Measurements from ENCODE around the gene HSP90AA1. TPM values are rescaled to one million over a fixed set of nuclear protein-coding genes. Genes with fewer than 3 reads are reported as not detected.

HSP90AA1 gene
- total and polyA plus RNA-seq, 2 donors (not counting 1 experiment from before 2014, with no cell fraction given), result 190 to 222 TPM

GRCh38 chr14:102097441-102098135, 10.7 kb upstream of the HSP90AA1 start:
- Histone ChIP-seq H3K4me3 (ENCODE audit: control extremely low read depth in 1 of 5, extremely low read depth in 1 of 5, insufficient read depth in 1 of 5, low read depth in 2 of 5, low read length in 4 of 5) (no peak overlapping the region), H4K20me1 (ENCODE audit: control insufficient read depth, insufficient read depth, low read length, poor library complexity, severe bottlenecking) (no peaks in the 10 kb centered on the region), H3K9me3 (ENCODE audit: control extremely low read depth in 1 of 3, control insufficient read depth in 2 of 3, insufficient read depth in 1 of 3, low read length in 2 of 3) (no peaks in the 10 kb centered on the region), H3K4me2 (replicated peaks; ENCODE audit: low read depth, low read length, poor library complexity, severe bottlenecking) (no peak overlapping the region), H2AFZ (ENCODE audit: insufficient read depth, low read depth, low read length, poor library complexity, severe bottlenecking) (no peak overlapping the region), H3K36me3 (replicated peaks in 1 of 2; ENCODE audit: control extremely low read depth in 1 of 2, control insufficient read depth in 1 of 2, extremely low read depth in 1 of 2, insufficient read depth in 2 of 2, low read length in 1 of 2) (no peaks in the 10 kb centered on the region), H3K79me2 (ENCODE audit: control insufficient read depth, insufficient read depth, low read length) (no peaks in the 10 kb centered on the region), H3K27me3 (replicated peaks in 1 of 4; ENCODE audit: control extremely low read depth in 1 of 4, control insufficient read depth in 3 of 4, insufficient read depth in 4 of 4, low read length in 3 of 4) (no peaks in the 10 kb centered on the region), H3K9ac (ENCODE audit: low read length) (no peak overlapping the region), H3K27ac (ENCODE audit: low read length in 2 of 2) (no peak overlapping the region), H3K4me1 (ENCODE audit: control insufficient read depth in 2 of 2, insufficient read depth in 2 of 2, low read length in 2 of 2) (peaks cover 0 to 3% of the 10 kb centered on the region in 2 donors)
- ChIA-PET POLR2A (no interaction called here), CTCF (interaction anchor here (0.6 to 4.4 kb wide), 20 partner anchors 9 to 391 kb away, joined by 3 to 37 read pairs (median 6); no protein-coding TSS in a partner anchor)
- Mint-ChIP-seq H3K27me3 (no peaks in the 10 kb centered on the region), H3K4me1 (peaks cover 4% of the 10 kb centered on the region), H3K9me3 (ENCODE audit: insufficient read depth) (no peaks in the 10 kb centered on the region), H3K27ac (no peak overlapping the region), H3K4me3 (no peak overlapping the region)
- ATAC-seq (ENCODE audit: low read depth) (no peak), DNase-seq (no peak)
- intact Hi-C loops (cut with micrococcal nuclease), result loop anchor here (5.0 kb wide), 1 partner anchor 50 kb away; no protein-coding TSS in a partner anchor
- TF ChIP-seq CTCF (IDR thresholded peaks at IDR 0.05), result no peak
- no peak for TF ChIP-seq EZH2 (IDR thresholded peaks at IDR 0.05; ENCODE audit: borderline replicate concordance, insufficient read depth, low read depth, low read length, poor library complexity, severe bottlenecking)
- WGBS (ENCODE audit: insufficient coverage), result 79% methylated on average over 3 of the region's 7 CpGs

GRCh38 chr14:102096569-102097188, 9.8 kb upstream of the HSP90AA1 start:
- peak; percentile 73 for ATAC-seq (ENCODE audit: low read depth)
- H4K20me1 ChIP-seq (ENCODE audit: control insufficient read depth, insufficient read depth, low read length, poor library complexity, severe bottlenecking), result no peaks in the 10 kb centered on the region
- Mint-ChIP-seq H3K4me3 (no peak overlapping the region), H3K9me3 (ENCODE audit: insufficient read depth) (no peaks in the 10 kb centered on the region), H3K4me1 (peaks cover 4% of the 10 kb centered on the region), H3K27ac (no peak overlapping the region), H3K27me3 (no peaks in the 10 kb centered on the region)
- WGBS (ENCODE audit: insufficient coverage), result 6% methylated on average over 4 of the region's 12 CpGs
- H3K9me3 ChIP-seq (ENCODE audit: control extremely low read depth in 1 of 3, control insufficient read depth in 2 of 3, insufficient read depth in 1 of 3, low read length in 2 of 3), result no peaks in the 10 kb centered on the region
- H3K27me3 ChIP-seq (replicated peaks in 1 of 4; ENCODE audit: control extremely low read depth in 1 of 4, control insufficient read depth in 3 of 4, insufficient read depth in 4 of 4, low read length in 3 of 4), result no peaks in the 10 kb centered on the region
- H3K9ac ChIP-seq (ENCODE audit: low read length), result no peak overlapping the region
- H3K36me3 ChIP-seq (replicated peaks in 1 of 2; ENCODE audit: control extremely low read depth in 1 of 2, control insufficient read depth in 1 of 2, extremely low read depth in 1 of 2, insufficient read depth in 2 of 2, low read length in 1 of 2), result no peaks in the 10 kb centered on the region
- CTCF ChIA-PET, result interaction anchor here (0.6 to 4.4 kb wide), 45 partner anchors 9 to 404 kb away, joined by 3 to 37 read pairs (median 4); partner anchors contain the start of gene WDR20
- H2AFZ ChIP-seq (ENCODE audit: insufficient read depth, low read depth, low read length, poor library complexity, severe bottlenecking), result no peak overlapping the region
- H3K4me2 ChIP-seq (replicated peaks; ENCODE audit: low read depth, low read length, poor library complexity, severe bottlenecking), result no peak overlapping the region
- TF ChIP-seq EZH2 (IDR thresholded peaks at IDR 0.05; ENCODE audit: borderline replicate concordance, insufficient read depth, low read depth, low read length, poor library complexity, severe bottlenecking) (no peak), CTCF (IDR thresholded peaks at IDR 0.05) (peak; percentile 78)
- H3K27ac ChIP-seq (ENCODE audit: low read length in 2 of 2), result no peak overlapping the region
- DNase-seq, result peak; percentile 69
- no peaks in the 10 kb centered on the region for H3K79me2 ChIP-seq (ENCODE audit: control insufficient read depth, insufficient read depth, low read length)
- POLR2A ChIA-PET, result interaction anchor here (1.2 kb wide), 1 partner anchor 8 kb away, joined by 4 read pairs; no protein-coding TSS in a partner anchor
- no peak overlapping the region for H3K4me3 ChIP-seq (ENCODE audit: control extremely low read depth in 1 of 5, extremely low read depth in 1 of 5, insufficient read depth in 1 of 5, low read depth in 2 of 5, low read length in 4 of 5)
- peaks cover 0 to 3% of the 10 kb centered on the region in 2 donors for H3K4me1 ChIP-seq (ENCODE audit: control insufficient read depth in 2 of 2, insufficient read depth in 2 of 2, low read length in 2 of 2)
- intact Hi-C loops (cut with micrococcal nuclease), result loop anchor here (1.0 to 5.0 kb wide), 4 partner anchors 33 to 389 kb away; no protein-coding TSS in a partner anchor

Measured in B cell (primary cell).